Stimulated activated CD8-positive, alpha-beta memory T cell treated with anti-CD3 and anti-CD28 coated beads, Interleukin-4, amount 100 ng/mL, for 48 hours (primary cell): Measurements from ENCODE around the gene RAD52.

Source experiments
- DNase-seq: peaks from one replicate; pipeline ENCODE4 v3.0.0-alpha.2; 2020

The RAD52 gene

GRCh38 chr12:863285-863684 lies 86.2 kb downstream of the RAD52 start:
- DNase-seq: no peak

GRCh38 chr12:862303-862911 lies 87.1 kb downstream of the RAD52 start:
- no peak for DNase-seq
